ENCODE measurements around the gene SPTB. TPM values are rescaled to one million over a fixed set of nuclear protein-coding genes. Genes with fewer than 3 reads are reported as not detected.

The SPTB gene
- total RNA-seq, 1 experiment from 2014 or later, result 0.13 TPM

GRCh38 chr14:64845878-64846277, 33.8 kb downstream of the SPTB start:
- intact Hi-C loops (cut with micrococcal nuclease; ENCODE audit: unreplicated experiment) (no loop called here), in situ Hi-C loops (cut with HindIII; ENCODE audit: low pct_unique_long_range_greater_than_20kb, low sequenced_read_pairs) (no loop called here)
- Histone ChIP-seq H3K27ac (ENCODE audit: low read length) (no peak overlapping the region), H3K4me1 (ENCODE audit: control insufficient read depth, insufficient read depth, low read length) (peaks cover 3% of the 10 kb centered on the region; the same call in 1 of the 2 replicates), H3K36me3 (ENCODE audit: control insufficient read depth, insufficient read depth, low read length) (no peaks in the 10 kb centered on the region), H3K27me3 (ENCODE audit: control insufficient read depth, insufficient read depth, low read length) (peaks cover 29% of the 10 kb centered on the region), H3K4me3 (ENCODE audit: low read depth in 2 of 2, low read length in 2 of 2) (no peak overlapping the region), H3K9me3 (ENCODE audit: control insufficient read depth, insufficient read depth, low read depth, low read length) (no peaks in the 10 kb centered on the region)
- no peak for DNase-seq (ENCODE audit: low read depth, low spot score)
- POLR2A ChIA-PET, result no interaction called here
- no TSS peak for BruUV-seq (replicated peaks)
- CTCF ChIA-PET, result no interaction called here
- ATAC-seq, result no peak
- no peak for TF ChIP-seq CTCF (IDR thresholded peaks at IDR 0.05)
- no peak for TF ChIP-seq TCF7L2 (IDR thresholded peaks at IDR 0.05; ENCODE audit: low read depth, low read length)
- TF ChIP-seq REST (IDR thresholded peaks at IDR 0.05; ENCODE audit: insufficient read depth in 1 of 2, low read depth in 2 of 2, low read length in 1 of 2), result no peak
- no peak for TF ChIP-seq SIN3A (IDR thresholded peaks at IDR 0.05; ENCODE audit: borderline replicate concordance, insufficient read depth, low read depth, low read length)
- TF ChIP-seq POLR2AphosphoS5 (IDR thresholded peaks at IDR 0.05; ENCODE audit: low read depth, low read length), result no peak

- Histone ChIP-seq H3K4me1 (ENCODE audit: control insufficient read depth, insufficient read depth, low read length) (peaks cover 3% of the 10 kb centered on the region; the same call in 1 of the 2 replicates), H3K9me3 (ENCODE audit: control insufficient read depth, insufficient read depth, low read depth, low read length) (no peaks in the 10 kb centered on the region), H3K27me3 (ENCODE audit: control insufficient read depth, insufficient read depth, low read length) (peaks cover 29% of the 10 kb centered on the region), H3K36me3 (ENCODE audit: control insufficient read depth, insufficient read depth, low read length) (no peaks in the 10 kb centered on the region), H3K4me3 (ENCODE audit: low read depth in 2 of 2, low read length in 2 of 2) (no peak overlapping the region), H3K27ac (ENCODE audit: low read length) (no peak overlapping the region)
- no peak for ATAC-seq
- ChIA-PET CTCF (no interaction called here), POLR2A (no interaction called here)
- no peak for DNase-seq (ENCODE audit: low read depth, low spot score)
- intact Hi-C loops (cut with micrococcal nuclease; ENCODE audit: unreplicated experiment) (no loop called here), in situ Hi-C loops (cut with HindIII; ENCODE audit: low pct_unique_long_range_greater_than_20kb, low sequenced_read_pairs) (no loop called here)
- BruUV-seq (replicated peaks), result no TSS peak
- TF ChIP-seq REST (IDR thresholded peaks at IDR 0.05; ENCODE audit: insufficient read depth in 1 of 2, low read depth in 2 of 2, low read length in 1 of 2) (no peak), TCF7L2 (IDR thresholded peaks at IDR 0.05; ENCODE audit: low read depth, low read length) (no peak), POLR2AphosphoS5 (IDR thresholded peaks at IDR 0.05; ENCODE audit: low read depth, low read length) (no peak), CTCF (IDR thresholded peaks at IDR 0.05) (no peak), SIN3A (IDR thresholded peaks at IDR 0.05; ENCODE audit: borderline replicate concordance, insufficient read depth, low read depth, low read length) (no peak)
These were observed 34.7 kb downstream of the SPTB start for GRCh38 chr14:64844969-64845536.
